Activated CD8-positive, alpha-beta T cell treated with anti-CD3 and anti-CD28 coated beads for 36 hours (primary cell): Measurements from ENCODE around the gene PNLDC1. TPM values are rescaled to one million over a fixed set of nuclear protein-coding genes. Genes with fewer than 3 reads are reported as not detected.
A peak's percentile ranks its signal among the peaks of the same experiment; 100 is the strongest.
"Not testable (repeated sequence)": the region's sequence is repeated elsewhere in the genome, so short reads cannot be mapped to it uniquely, and the experiment has no call there.

Source experiments
- ATAC-seq: fragments of 200-7000 bp; cut with Tn5 transposase; one replicate; pipeline ENCODE4 v1.10.0; 2021; ENCODE audit warnings: mild to moderate bottlenecking, moderate library complexity
- CTCF ChIA-PET: fragments of 350-600 bp; sonication (Branson Sonifier 250); formaldehyde crosslinking; loops from one replicate; lab custom pipeline; 2021; ENCODE audit warnings: antibody characterized with exemption; lab: Charles Lee
- POLR2A ChIA-PET: fragments of 350-600 bp; sonication (Branson Sonifier 250); formaldehyde crosslinking; loops from one replicate; lab custom pipeline; 2021; ENCODE audit warnings: antibody characterized with exemption; lab: Charles Lee
- DNase-seq: peaks from one replicate; pipeline ENCODE4 v3.0.0-alpha.2; 2020
- H3K27ac Mint-ChIP-seq: one replicate; pipeline ENCODE4 v1.8.0; 2021; ENCODE audit warnings: mild to moderate bottlenecking, mixed read lengths
- H3K27me3 Mint-ChIP-seq: one replicate; pipeline ENCODE4 v1.8.0; 2021; ENCODE audit warnings: mixed read lengths
- H3K36me3 Mint-ChIP-seq: one replicate; pipeline ENCODE4 v1.8.0; 2021; ENCODE audit warnings: low read depth, mixed read lengths
- H3K4me1 Mint-ChIP-seq: one replicate; pipeline ENCODE4 v1.8.0; 2021; ENCODE audit warnings: low read depth, mixed read lengths
- H3K4me3 Mint-ChIP-seq: one replicate; pipeline ENCODE4 v1.8.0; 2021; ENCODE audit warnings: mild to moderate bottlenecking, moderate library complexity, mixed read lengths
- H3K9me3 Mint-ChIP-seq: one replicate; pipeline ENCODE4 v1.8.0; 2021; ENCODE audit warnings: mixed read lengths
- CTCF ChIP-seq: fragments of 200-600 bp; IDR thresholded peaks from one replicate; pipeline ENCODE4 v1.8.0; 2022; ENCODE audit warnings: antibody characterized with exemption, mild to moderate bottlenecking
- intact Hi-C: fragments of 100-400 bp; cut with micrococcal nuclease; formaldehyde crosslinking; loops from one replicate; pipeline ENCODE4 v1.10.0; 2022
- total RNA-seq, 2 experiments: library from RNA; stranded (reverse); gene quantifications; one replicate each; pipeline ENCODE4 v1.2.3, GENCODE V29; 2021

The PNLDC1 gene
- total RNA-seq, 2 experiments from 2014 or later: 0.34 to 0.54 TPM

GRCh38 chr6:159790149-159790955, 9.7 kb upstream of the PNLDC1 start, which contains the start of gene MRPL18:
Gene MRPL18, plus strand, starts transcription at chr6:159790467. Its CDS starts 121 bp downstream, at chr6:159790588.
- Mint-ChIP-seq H3K4me1 (peaks cover 56% of the 10 kb centered on the region), H3K36me3 (peaks cover 72% of the 10 kb centered on the region), H3K27ac (peak within 1 kb of the TSS; percentile 99), H3K27me3 (no peaks in the 10 kb centered on the region), H3K9me3 (no peaks in the 10 kb centered on the region), H3K4me3 (peak within 1 kb of the TSS; percentile 98)
- ChIA-PET CTCF (interaction anchor here (0.6 to 3.7 kb wide), 21 partner anchors 8 to 710 kb away, joined by 3 to 21 read pairs (median 4); partner anchors contain the start of genes SOD2 and WTAP), POLR2A (interaction anchor here (0.8 to 5.1 kb wide), 20 partner anchors 14 to 188 kb away, joined by 3 to 40 read pairs (median 3); partner anchors contain the start of genes IGF2R, SOD2 and WTAP)
- TF ChIP-seq CTCF: no peak
- DNase-seq: peak; percentile 96
- peak; percentile 85 for ATAC-seq
- intact Hi-C loops: no loop called here

- H3K4me1 Mint-ChIP-seq: peaks cover 51% of the 10 kb centered on the region
- intact Hi-C loops: no loop called here
- ATAC-seq (no peak), DNase-seq (peak; percentile 47)
- peak overlapping the region; percentile 98 for H3K4me3 Mint-ChIP-seq
- ChIA-PET POLR2A (interaction anchor here (0.8 to 5.1 kb wide), 14 partner anchors 22 to 188 kb away, joined by 3 to 40 read pairs (median 4); partner anchors contain the start of genes IGF2R, SOD2 and WTAP), CTCF (interaction anchor here (0.8 to 3.7 kb wide), 17 partner anchors 9 to 711 kb away, joined by 3 to 21 read pairs (median 3); partner anchors contain the start of genes SOD2 and WTAP)
- H3K27me3 Mint-ChIP-seq: no peaks in the 10 kb centered on the region
- no peak for TF ChIP-seq CTCF
- peak overlapping the region; percentile 99 for H3K27ac Mint-ChIP-seq
- peaks cover 66% of the 10 kb centered on the region for H3K36me3 Mint-ChIP-seq
- H3K9me3 Mint-ChIP-seq: no peaks in the 10 kb centered on the region
These were observed 9.0 kb upstream of the PNLDC1 start for GRCh38 chr6:159790956-159791598.

- H3K4me3 Mint-ChIP-seq, H3K27me3 Mint-ChIP-seq, DNase-seq, POLR2A ChIA-PET, intact Hi-C loops, CTCF ChIA-PET, ATAC-seq, H3K9me3 Mint-ChIP-seq: not testable (repeated sequence)
- Mint-ChIP-seq H3K27ac (peak overlapping the region; percentile 44), H3K36me3 (peaks cover 59% of the 10 kb centered on the region), H3K4me1 (peaks cover 48% of the 10 kb centered on the region)
These were observed 5.1 kb upstream of the PNLDC1 start for GRCh38 chr6:159794976-159795375.

GRCh38 chr6:159797554-159797953, 2.5 kb upstream of the PNLDC1 start:
- H3K9me3 Mint-ChIP-seq: no peaks in the 10 kb centered on the region
- H3K36me3 Mint-ChIP-seq: peaks cover 39% of the 10 kb centered on the region
- CTCF ChIA-PET: no interaction called here
- ATAC-seq (peak; percentile 51), DNase-seq (no peak)
- no peaks in the 10 kb centered on the region for H3K27me3 Mint-ChIP-seq
- intact Hi-C loops: no loop called here
- TF ChIP-seq CTCF: no peak
- POLR2A ChIA-PET: no interaction called here
- H3K4me1 Mint-ChIP-seq: peaks cover 33% of the 10 kb centered on the region
- H3K4me3 Mint-ChIP-seq: no peak overlapping the region
- H3K27ac Mint-ChIP-seq: peak overlapping the region; percentile 40

- H3K27ac Mint-ChIP-seq: no peak overlapping the region
- H3K9me3 Mint-ChIP-seq: no peaks in the 10 kb centered on the region
- ATAC-seq (no peak), DNase-seq (no peak)
- intact Hi-C loops: loop anchor here (5.0 kb wide), 1 partner anchor 645 kb away; no protein-coding TSS in a partner anchor
- no peak for TF ChIP-seq CTCF
- H3K27me3 Mint-ChIP-seq: no peaks in the 10 kb centered on the region
- CTCF ChIA-PET: interaction anchor here (1.7 kb wide), 1 partner anchor 111 kb away, joined by 5 read pairs; no protein-coding TSS in a partner anchor
- no peak overlapping the region for H3K4me3 Mint-ChIP-seq
- POLR2A ChIA-PET: no interaction called here
- peaks cover 12% of the 10 kb centered on the region for H3K4me1 Mint-ChIP-seq
- H3K36me3 Mint-ChIP-seq: peaks cover 19% of the 10 kb centered on the region
These were observed 1.9 kb downstream of the PNLDC1 start for GRCh38 chr6:159801935-159802334.
